OCI-LY7 (cell line): ENCODE data around the gene CLINT1. TPM values are rescaled to one million over a fixed set of nuclear protein-coding genes. Genes with fewer than 3 reads are reported as not detected.
A peak's percentile ranks its signal among the peaks of the same experiment; 100 is the strongest.
"Not testable (repeated sequence)": the region's sequence is repeated elsewhere in the genome, so short reads cannot be mapped to it uniquely, and the experiment has no call there.

ENCODE experiments used
- BruUV-seq: library from RNA; stranded (reverse); fragments of 400-500 nt; replicated peaks from 2 replicates; lab custom pipeline; 2021; lab: Mats Ljungman, UMichigan
- CTCF ChIA-PET: fragments of 300-600 bp; sonication (Branson Sonifier 250); formaldehyde crosslinking; loops from one replicate; lab custom pipeline; 2022; ENCODE audit warnings: antibody characterized with exemption; ENCODE audit not compliant: unreplicated experiment; lab: Charles Lee
- POLR2A ChIA-PET: fragments of 300-600 bp; sonication (Branson Sonifier 250); formaldehyde crosslinking; loops from one replicate; lab custom pipeline; 2022; ENCODE audit warnings: antibody characterized with exemption; lab: Charles Lee
- DNase-seq: peaks from one replicate; pipeline ENCODE4 v3.0.0-alpha.2; 2015; ENCODE audit warnings: low spot score
- H2AFZ ChIP-seq: fragments of 200-600 bp; sonication (generic), shearing (Covaris generic); 2 replicates; pipeline ENCODE4 v1.6.1; 2014; ENCODE audit warnings: mild to moderate bottlenecking, antibody characterized with exemption, low read length, moderate library complexity
- H3K27ac ChIP-seq: fragments of 200-600 bp; sonication (generic); 2 replicates; pipeline ENCODE4 v1.5.1; 2014; ENCODE audit warnings: mixed run types, low read depth, mild to moderate bottlenecking, moderate library complexity, low read length, inconsistent platforms; ENCODE audit not compliant: poor library complexity, severe bottlenecking
- H3K36me3 ChIP-seq: fragments of 200-600 bp; sonication (generic); 2 replicates; pipeline ENCODE4 v1.6.1; 2014; ENCODE audit warnings: mild to moderate bottlenecking, antibody characterized with exemption, low read length, moderate library complexity, mixed read lengths; ENCODE audit not compliant: insufficient read depth
- H3K4me1 ChIP-seq: fragments of 200-600 bp; sonication (generic); 2 replicates; pipeline ENCODE4 v1.5.1; 2014; ENCODE audit warnings: mild to moderate bottlenecking, low read length; ENCODE audit not compliant: insufficient read depth, poor library complexity, severe bottlenecking
- H3K4me2 ChIP-seq: fragments of 200-600 bp; sonication (generic); 2 replicates; pipeline ENCODE4 v1.6.1; 2014; ENCODE audit warnings: mild to moderate bottlenecking, low read length
- H3K4me3 ChIP-seq: fragments of 200-600 bp; sonication (generic); 2 replicates; pipeline ENCODE4 v1.5.1; 2014; ENCODE audit warnings: mild to moderate bottlenecking, low read depth, low read length; ENCODE audit not compliant: poor library complexity, severe bottlenecking
- H3K79me2 ChIP-seq: fragments of 200-600 bp; sonication (generic); 2 replicates; pipeline ENCODE4 v1.6.1; 2016; ENCODE audit warnings: low read depth, mild to moderate bottlenecking, low read length, moderate library complexity, mixed read lengths; ENCODE audit not compliant: insufficient read depth
- H3K9me2 ChIP-seq: fragments of 200-600 bp; sonication (generic); 2 replicates; pipeline ENCODE4 v1.6.1; 2016; ENCODE audit warnings: mild to moderate bottlenecking, low read length, mixed read lengths; ENCODE audit not compliant: insufficient read depth
- H3K9me3 ChIP-seq: fragments of 200-600 bp; sonication (generic); 2 replicates; pipeline ENCODE4 v1.6.1; 2014; ENCODE audit warnings: mild to moderate bottlenecking, mixed run types, low read length, mixed read lengths
- H4K20me1 ChIP-seq: fragments of 200-600 bp; sonication (generic); 2 replicates; pipeline ENCODE4 v1.6.1; 2014; ENCODE audit warnings: mild to moderate bottlenecking, antibody characterized with exemption, low read length, moderate library complexity, mixed read lengths; ENCODE audit not compliant: insufficient read depth
- EZH2phosphoT487 ChIP-seq: fragments of 200-600 bp; sonication (generic); IDR thresholded peaks from 2 replicates; pipeline ENCODE4 v1.6.1; 2018; ENCODE audit warnings: low read depth, borderline replicate concordance, mild to moderate bottlenecking, mixed run types, antibody characterized with exemption, low read length, moderate library complexity, mixed read lengths
- intact Hi-C: fragments of 100-400 bp; cut with micrococcal nuclease; formaldehyde crosslinking; loops from one replicate; pipeline ENCODE4 v1.10.0; 2022; ENCODE audit not compliant: unreplicated experiment
- total RNA-seq, 2 experiments: library from RNA; depleted of rRNA in 1 of 2; stranded (reverse); fragments of >200 nt in 1 of 2; shearing (Covaris generic) in 1 of 2; gene quantifications; 2 replicates each; pipeline ENCODE4 v1.2.3, GENCODE V29; 2014 to 2022
- TF ChIP-seq, protein P1 (sequence below): fragments of 200-600 bp; sonication (generic); conservative IDR thresholded peaks from 2 replicates; pipeline ENCODE4 v1.5.1; 2014; ENCODE audit warnings: mild to moderate bottlenecking, antibody characterized with exemption, low read length, moderate library complexity, mixed read lengths

Gene CLINT1
- total RNA-seq, 2 experiments from 2014 or later, result 107 to 135 TPM

DNA sequence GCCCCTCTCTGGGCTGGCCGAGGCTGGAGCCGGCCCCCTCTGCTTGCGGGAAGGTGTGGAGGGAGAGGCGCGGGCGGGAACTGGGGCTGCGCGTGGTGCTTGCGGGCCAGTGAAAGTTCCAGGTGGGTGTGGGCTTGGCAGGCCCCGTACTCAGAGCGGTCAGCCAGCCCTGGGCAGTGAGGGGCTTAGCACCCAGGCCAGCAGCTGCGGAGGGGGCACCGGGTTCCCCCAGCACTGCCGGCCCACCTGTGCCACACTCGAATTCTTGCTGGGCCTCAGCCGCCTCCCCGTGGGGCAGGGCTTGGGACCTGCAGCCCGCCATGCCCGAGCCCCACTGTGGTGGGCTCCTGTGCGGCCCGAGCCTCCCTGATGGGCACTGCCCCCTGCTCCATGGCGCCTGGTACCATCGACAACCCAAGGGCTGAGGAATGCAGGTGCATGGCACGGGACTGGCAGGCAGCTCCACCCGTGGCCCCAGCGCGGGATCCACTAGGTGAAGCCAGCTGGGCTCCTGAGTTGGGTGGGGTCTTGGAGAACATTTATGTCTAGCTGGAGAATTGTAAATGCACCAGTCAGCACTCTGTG is 27.9 kb upstream of the CLINT1 start:
- Histone ChIP-seq H3K36me3 (no peaks in the 10 kb centered on the region; the same call in 1 of the 2 replicates), H3K9me2 (no peaks in the 10 kb centered on the region), H3K4me1 (peaks cover 22% of the 10 kb centered on the region), H3K9me3 (peaks cover 9% of the 10 kb centered on the region; the same call in 1 of the 2 replicates), H3K79me2 (no peaks in the 10 kb centered on the region), H3K4me3 (no peak overlapping the region), H3K4me2 (no peak overlapping the region), H4K20me1 (no peaks in the 10 kb centered on the region), H3K27ac (no peak overlapping the region), H2AFZ (no peak overlapping the region)
- TF ChIP-seq EZH2phosphoT487, result no peak
- TF ChIP-seq, protein P1, sequence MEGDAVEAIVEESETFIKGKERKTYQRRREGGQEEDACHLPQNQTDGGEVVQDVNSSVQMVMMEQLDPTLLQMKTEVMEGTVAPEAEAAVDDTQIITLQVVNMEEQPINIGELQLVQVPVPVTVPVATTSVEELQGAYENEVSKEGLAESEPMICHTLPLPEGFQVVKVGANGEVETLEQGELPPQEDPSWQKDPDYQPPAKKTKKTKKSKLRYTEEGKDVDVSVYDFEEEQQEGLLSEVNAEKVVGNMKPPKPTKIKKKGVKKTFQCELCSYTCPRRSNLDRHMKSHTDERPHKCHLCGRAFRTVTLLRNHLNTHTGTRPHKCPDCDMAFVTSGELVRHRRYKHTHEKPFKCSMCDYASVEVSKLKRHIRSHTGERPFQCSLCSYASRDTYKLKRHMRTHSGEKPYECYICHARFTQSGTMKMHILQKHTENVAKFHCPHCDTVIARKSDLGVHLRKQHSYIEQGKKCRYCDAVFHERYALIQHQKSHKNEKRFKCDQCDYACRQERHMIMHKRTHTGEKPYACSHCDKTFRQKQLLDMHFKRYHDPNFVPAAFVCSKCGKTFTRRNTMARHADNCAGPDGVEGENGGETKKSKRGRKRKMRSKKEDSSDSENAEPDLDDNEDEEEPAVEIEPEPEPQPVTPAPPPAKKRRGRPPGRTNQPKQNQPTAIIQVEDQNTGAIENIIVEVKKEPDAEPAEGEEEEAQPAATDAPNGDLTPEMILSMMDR, result no peak
- no peak for DNase-seq
- ChIA-PET CTCF (no interaction called here), POLR2A (interaction anchor here (1.2 kb wide), 2 partner anchors 46 to 49 kb away, joined by 3 read pairs; no protein-coding TSS in a partner anchor)
- no TSS peak for BruUV-seq
- intact Hi-C loops, result no loop called here

DNA sequence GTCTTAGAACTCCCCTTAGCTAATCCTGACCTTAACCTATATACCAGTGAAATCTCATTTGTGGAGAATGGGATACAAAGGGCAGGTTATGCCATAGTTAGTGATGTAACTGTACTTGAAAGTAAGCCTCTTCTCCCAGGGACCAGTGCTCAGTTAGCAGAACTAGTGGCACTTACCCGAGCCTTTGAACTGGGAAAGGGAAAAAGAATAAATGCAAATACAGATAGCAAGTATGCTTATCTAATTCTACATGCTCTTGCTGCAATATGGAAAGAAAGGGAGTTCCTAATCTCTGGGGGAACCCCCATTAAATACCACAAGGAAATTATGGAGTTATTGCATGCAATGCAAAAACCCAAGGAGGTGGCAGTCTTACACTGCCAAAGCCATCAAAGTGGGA is 26.1 kb upstream of the CLINT1 start:
- H3K9me2 ChIP-seq, CTCF ChIA-PET, H3K9me3 ChIP-seq, intact Hi-C loops, H3K79me2 ChIP-seq, BruUV-seq, H3K4me3 ChIP-seq, H3K27ac ChIP-seq, H4K20me1 ChIP-seq, H3K36me3 ChIP-seq, H3K4me2 ChIP-seq, DNase-seq: not testable (repeated sequence)
- peaks cover 11% of the 10 kb centered on the region for H3K4me1 ChIP-seq
- POLR2A ChIA-PET, result interaction anchor here (1.1 kb wide), 1 partner anchor 28 kb away, joined by 3 read pairs; no protein-coding TSS in a partner anchor
- 0 out of 2 replicates have a peak overlapping the region, but pooled peaks have one; percentile 7 for H2AFZ ChIP-seq

- intact Hi-C loops, H3K36me3 ChIP-seq, BruUV-seq, H3K9me2 ChIP-seq, CTCF ChIA-PET, H3K4me3 ChIP-seq, DNase-seq, H2AFZ ChIP-seq, H3K9me3 ChIP-seq, H4K20me1 ChIP-seq, H3K4me2 ChIP-seq, H3K27ac ChIP-seq, H3K79me2 ChIP-seq: not testable (repeated sequence)
- peaks cover 20% of the 10 kb centered on the region for H3K4me1 ChIP-seq
- POLR2A ChIA-PET, result interaction anchor here (1.2 kb wide), 1 partner anchor 9 kb away, joined by 3 read pairs; no protein-coding TSS in a partner anchor
These were observed 22.6 kb upstream of the CLINT1 start for GRCh38 chr5:157881498-157881897.
